Activated T-helper 1 cell treated with anti-CD3 and anti-CD28 coated beads, Interleukin-12 subunit alpha, Interleukin-12 subunit beta, Interleukin-2, Interleukin-4 antibody, amounts not matched to agents 30 ng/mL and 10 ng/mL and 1 ng/mL, durations not matched to agents 14 hours and 24 hours and 36 hours (primary cell): ENCODE data around the gene DES. TPM values are rescaled to one million over a fixed set of nuclear protein-coding genes. Genes with fewer than 3 reads are reported as not detected.

Experiments
- DNase-seq: peaks from one replicate; pipeline ENCODE4 v3.0.0; 2021; ENCODE audit warnings: low spot score
- H3K27ac Mint-ChIP-seq: one replicate; pipeline ENCODE4 v1.8.0; 2021; ENCODE audit warnings: mild to moderate bottlenecking, mixed read lengths
- H3K27me3 Mint-ChIP-seq: one replicate; pipeline ENCODE4 v1.8.0; 2022; ENCODE audit warnings: mild to moderate bottlenecking, moderate library complexity, mixed read lengths; ENCODE audit not compliant: insufficient read depth
- H3K36me3 Mint-ChIP-seq: one replicate; pipeline ENCODE4 v1.8.0; 2021; ENCODE audit warnings: low read depth, mixed read lengths
- H3K4me1 Mint-ChIP-seq: one replicate; pipeline ENCODE4 v1.8.0; 2021; ENCODE audit warnings: low read depth, mixed read lengths
- H3K4me3 Mint-ChIP-seq: one replicate; pipeline ENCODE4 v1.8.0; 2021; ENCODE audit warnings: mild to moderate bottlenecking, moderate library complexity, mixed read lengths
- H3K9me3 Mint-ChIP-seq: one replicate; pipeline ENCODE4 v1.8.0; 2021; ENCODE audit warnings: mixed read lengths
- intact Hi-C: fragments of 100-400 bp; cut with micrococcal nuclease; formaldehyde crosslinking; loops from one replicate; pipeline ENCODE4 v1.15.1; 2024
- total RNA-seq: library from RNA; stranded (reverse); gene quantifications from 2 replicates; pipeline ENCODE4 v1.2.3, GENCODE V29; 2022

DES gene
- total RNA-seq: not detected in 2 replicates

- H3K4me3 Mint-ChIP-seq: no peak within 1 kb of the TSS
- no peaks in the 10 kb centered on the region for H3K4me1 Mint-ChIP-seq
- no peak within 1 kb of the TSS for H3K27ac Mint-ChIP-seq
- peaks cover 26% of the 10 kb centered on the region for H3K27me3 Mint-ChIP-seq
- no peaks in the 10 kb centered on the region for H3K36me3 Mint-ChIP-seq
- H3K9me3 Mint-ChIP-seq: no peaks in the 10 kb centered on the region
- no peak for DNase-seq
- intact Hi-C loops: no loop called here
These were observed at the start of gene DES for GRCh38 chr2:219418155-219419011. Gene DES (plus strand): TSS chr2:219418377. CDS start chr2:219418463, 86 bp downstream.

- intact Hi-C loops: no loop called here
These were observed 49.4 kb upstream of the DES start for GRCh38 chr2:219368690-219369191.

DNA sequence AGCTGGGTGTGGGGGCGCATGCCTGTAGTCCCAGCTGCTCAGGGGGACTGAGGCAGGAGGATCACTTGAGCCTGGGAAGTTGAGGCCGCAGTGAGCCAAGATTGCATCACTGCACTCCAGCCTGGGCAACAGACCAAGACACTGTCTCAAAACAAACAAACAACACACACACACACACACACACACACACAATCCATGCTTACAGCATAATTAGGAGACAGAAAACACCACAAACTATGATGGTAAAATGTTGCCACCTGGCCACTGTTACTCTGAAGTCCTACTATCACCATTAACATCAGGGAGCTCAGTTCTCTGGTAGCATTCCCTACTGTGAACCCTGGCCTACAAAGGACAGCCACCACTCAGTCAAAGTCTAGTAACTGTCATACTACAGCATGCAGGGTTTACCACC, 48.7 kb upstream of the DES start:
- no peak overlapping the region for H3K27ac Mint-ChIP-seq
- H3K27me3 Mint-ChIP-seq: no peaks in the 10 kb centered on the region
- H3K36me3 Mint-ChIP-seq: peaks cover 11% of the 10 kb centered on the region
- no peak for DNase-seq
- H3K9me3 Mint-ChIP-seq: no peaks in the 10 kb centered on the region
- H3K4me1 Mint-ChIP-seq: no peaks in the 10 kb centered on the region
- no peak overlapping the region for H3K4me3 Mint-ChIP-seq
- intact Hi-C loops: no loop called here

More at GRCh38 chr2:219368690-219369191, 49.4 kb upstream of the DES start:
- H3K4me1 Mint-ChIP-seq: no peaks in the 10 kb centered on the region
- no peak overlapping the region for H3K27ac Mint-ChIP-seq
- no peak overlapping the region for H3K4me3 Mint-ChIP-seq
- H3K27me3 Mint-ChIP-seq: no peaks in the 10 kb centered on the region
- H3K36me3 Mint-ChIP-seq: peaks cover 4% of the 10 kb centered on the region
- H3K9me3 Mint-ChIP-seq: no peaks in the 10 kb centered on the region
- no peak for DNase-seq

GRCh38 chr2:219378163-219378851, 39.9 kb upstream of the DES start:
- H3K27me3 Mint-ChIP-seq: no peaks in the 10 kb centered on the region
- peaks cover 24% of the 10 kb centered on the region for H3K36me3 Mint-ChIP-seq

DNA sequence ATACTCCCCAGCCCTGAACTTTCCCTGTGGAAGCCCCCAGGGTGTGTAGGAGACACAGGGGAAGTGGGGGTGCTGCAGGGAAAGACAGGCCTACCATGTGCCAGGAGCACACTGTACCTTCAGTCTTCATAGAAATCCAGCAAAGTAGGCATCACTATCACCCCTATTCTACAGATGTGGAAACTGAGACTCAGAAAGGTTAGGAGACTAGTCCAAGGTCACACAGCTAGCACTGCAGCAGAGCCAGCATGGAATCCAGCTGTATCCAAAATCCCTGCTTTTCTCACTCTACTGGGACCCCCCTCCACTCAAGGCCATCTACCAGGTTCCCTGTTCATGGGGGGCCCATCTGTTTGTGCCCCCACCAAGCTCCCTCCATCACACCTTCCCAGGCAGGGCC, 37.3 kb upstream of the DES start:
- H3K9me3 Mint-ChIP-seq: no peaks in the 10 kb centered on the region
- no peaks in the 10 kb centered on the region for H3K27me3 Mint-ChIP-seq
- H3K27ac Mint-ChIP-seq: no peak overlapping the region
- intact Hi-C loops: no loop called here
- H3K4me1 Mint-ChIP-seq: no peaks in the 10 kb centered on the region
- H3K36me3 Mint-ChIP-seq: peaks cover 27% of the 10 kb centered on the region
- no peak for DNase-seq
- H3K4me3 Mint-ChIP-seq: no peak overlapping the region

More at GRCh38 chr2:219378163-219378851, 39.9 kb upstream of the DES start:
- H3K27ac Mint-ChIP-seq: no peak overlapping the region
- DNase-seq: no peak
- intact Hi-C loops: no loop called here
- no peaks in the 10 kb centered on the region for H3K4me1 Mint-ChIP-seq
- H3K9me3 Mint-ChIP-seq: no peaks in the 10 kb centered on the region
- H3K4me3 Mint-ChIP-seq: no peak overlapping the region

- H3K27me3 Mint-ChIP-seq: no peaks in the 10 kb centered on the region
- peaks cover 26% of the 10 kb centered on the region for H3K36me3 Mint-ChIP-seq
- intact Hi-C loops: no loop called here
- H3K9me3 Mint-ChIP-seq: no peaks in the 10 kb centered on the region
- DNase-seq: no peak
- H3K4me3 Mint-ChIP-seq: no peak overlapping the region
- H3K4me1 Mint-ChIP-seq: no peaks in the 10 kb centered on the region
- no peak overlapping the region for H3K27ac Mint-ChIP-seq
These were observed 36.7 kb upstream of the DES start for GRCh38 chr2:219381448-219381847.

- no peak for DNase-seq
- H3K4me3 Mint-ChIP-seq: no peak overlapping the region
- H3K36me3 Mint-ChIP-seq: peaks cover 24% of the 10 kb centered on the region
- H3K9me3 Mint-ChIP-seq: no peaks in the 10 kb centered on the region
- H3K4me1 Mint-ChIP-seq: peaks cover 6% of the 10 kb centered on the region
- no peaks in the 10 kb centered on the region for H3K27me3 Mint-ChIP-seq
- H3K27ac Mint-ChIP-seq: no peak overlapping the region
- intact Hi-C loops: no loop called here
These were observed 34.0 kb upstream of the DES start for GRCh38 chr2:219384083-219384713.

DNA sequence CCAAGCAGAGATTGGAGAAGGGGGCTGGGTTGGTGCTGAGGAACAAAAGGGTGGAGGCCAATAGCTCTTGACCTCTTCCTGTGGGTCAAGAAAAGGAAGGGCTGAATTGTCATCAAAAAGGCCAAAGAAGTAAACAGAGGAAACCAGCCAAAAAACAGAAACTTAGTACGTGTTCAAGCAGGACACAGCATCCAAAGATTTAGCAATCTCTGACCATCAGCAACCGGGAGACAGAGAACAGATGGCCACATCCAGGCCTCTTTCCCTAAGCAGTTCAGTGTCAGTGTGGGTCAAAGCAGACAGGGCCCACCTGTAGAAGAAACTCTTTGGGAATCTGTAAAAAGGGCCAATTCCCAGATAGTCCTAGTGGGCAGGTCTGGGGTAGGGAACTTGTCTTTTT, 33.3 kb upstream of the DES start:
- Mint-ChIP-seq H3K27ac (peak overlapping the region; percentile 34), H3K9me3 (no peaks in the 10 kb centered on the region)
- DNase-seq: no peak

GRCh38 chr2:219385958-219386520, 32.1 kb upstream of the DES start:
- Mint-ChIP-seq H3K27ac (no peak overlapping the region), H3K9me3 (no peaks in the 10 kb centered on the region), H3K4me3 (peak overlapping the region; percentile 97), H3K27me3 (peaks cover 12% of the 10 kb centered on the region), H3K4me1 (peaks cover 6% of the 10 kb centered on the region), H3K36me3 (peaks cover 24% of the 10 kb centered on the region)
- intact Hi-C loops: loop anchor here (5.0 kb wide), 3 partner anchors 714 to 1169 kb away; partner anchors contain the start of genes ARPC2, CTDSP1, RNF25 and STK36
- no peak for DNase-seq

More for the DNA sequence above, 33.3 kb upstream of the DES start:
- intact Hi-C loops: loop anchor here (5.0 kb wide), 3 partner anchors 713 to 1168 kb away; partner anchors contain the start of genes ARPC2, CTDSP1, RNF25 and STK36
- Mint-ChIP-seq H3K27me3 (peaks cover 2% of the 10 kb centered on the region), H3K4me3 (peak overlapping the region; percentile 47), H3K4me1 (peaks cover 6% of the 10 kb centered on the region), H3K36me3 (peaks cover 24% of the 10 kb centered on the region)

GRCh38 chr2:219386532-219387280, 31.5 kb upstream of the DES start:
- peak overlapping the region; percentile 93 for H3K27ac Mint-ChIP-seq
- intact Hi-C loops: loop anchor here (1.0 to 5.0 kb wide), 5 partner anchors 107 to 1169 kb away; partner anchors contain the start of genes ARPC2, CTDSP1, DNAJB2 and NHEJ1
- DNase-seq: no peak

GRCh38 chr2:219387306-219388120, 30.7 kb upstream of the DES start, which contains the start of gene DNPEP:
Gene DNPEP (minus strand): TSS chr2:219387912. CDS start chr2:219387794, 118 bp downstream.
- Mint-ChIP-seq H3K27ac (peak within 1 kb of the TSS; percentile 93), H3K4me3 (peak within 1 kb of the TSS; percentile 97), H3K4me1 (peaks cover 6% of the 10 kb centered on the region), H3K36me3 (peaks cover 20% of the 10 kb centered on the region), H3K9me3 (no peaks in the 10 kb centered on the region), H3K27me3 (peaks cover 21% of the 10 kb centered on the region)
- intact Hi-C loops: loop anchor here (1.0 to 5.0 kb wide), 17 partner anchors 93 to 1170 kb away; partner anchors contain the start of genes AAMP, ANKZF1, ARPC2 and ATG9A
- peak; percentile 88 for DNase-seq

More at GRCh38 chr2:219386532-219387280, 31.5 kb upstream of the DES start:
- peaks cover 16% of the 10 kb centered on the region for H3K27me3 Mint-ChIP-seq
- peaks cover 6% of the 10 kb centered on the region for H3K4me1 Mint-ChIP-seq
- peak overlapping the region; percentile 97 for H3K4me3 Mint-ChIP-seq
- H3K9me3 Mint-ChIP-seq: no peaks in the 10 kb centered on the region
- peaks cover 22% of the 10 kb centered on the region for H3K36me3 Mint-ChIP-seq
